GM23338 (cell line): Measurements from ENCODE around the gene BSCL2. TPM values are rescaled to one million over a fixed set of nuclear protein-coding genes. Genes with fewer than 3 reads are reported as not detected.
"Not testable (repeated sequence)": the region's sequence is repeated elsewhere in the genome, so short reads cannot be mapped to it uniquely, and the experiment has no call there.

Experiments used
- ATAC-seq: fragments of 200-7000 bp; cut with Tn5 transposase; 3 replicates; pipeline ENCODE4 v1.9.1; 2020
- DNase-seq: peaks from one replicate; pipeline ENCODE4 v3.0.0-alpha.2; 2015; ENCODE audit warnings: low spot score
- H2AFZ ChIP-seq: fragments of 200-600 bp; sonication (generic); 2 replicates; pipeline ENCODE4 v1.8.0; 2016; ENCODE audit warnings: antibody characterized with exemption, mild to moderate bottlenecking, moderate library complexity
- H3F3A ChIP-seq: fragments of 200-600 bp; sonication (generic); replicated peaks from 2 replicates; pipeline ENCODE4 v1.8.0; 2017; ENCODE audit warnings: antibody characterized with exemption, mixed run types, low read depth
- H3K27ac ChIP-seq: fragments of 200-600 bp; sonication (generic); 2 replicates; pipeline ENCODE4 v1.6.1; 2016; ENCODE audit warnings: low read depth
- H3K27me3 ChIP-seq: fragments of 200-600 bp; sonication (generic); 2 replicates; pipeline ENCODE4 v1.8.0; 2016; ENCODE audit warnings: mild to moderate bottlenecking, mixed run types, moderate library complexity; ENCODE audit not compliant: insufficient read depth
- H3K36me3 ChIP-seq: fragments of 200-600 bp; sonication (generic); 2 replicates; pipeline ENCODE4 v1.8.0; 2016; ENCODE audit warnings: mild to moderate bottlenecking; ENCODE audit not compliant: insufficient read depth
- H3K4me1 ChIP-seq: fragments of 200-600 bp; sonication (generic); 2 replicates; pipeline ENCODE4 v1.8.0; 2016; ENCODE audit warnings: mild to moderate bottlenecking, moderate library complexity; ENCODE audit not compliant: insufficient read depth
- H3K4me2 ChIP-seq: fragments of 200-600 bp; sonication (generic); 2 replicates; pipeline ENCODE4 v1.7.1; 2017; ENCODE audit warnings: mixed run types
- H3K4me3 ChIP-seq: fragments of 200-600 bp; sonication (generic); 2 replicates; pipeline ENCODE4 v1.6.1; 2016; ENCODE audit warnings: mixed run types
- H3K79me2 ChIP-seq: fragments of 200-600 bp; sonication (generic); replicated peaks from 2 replicates; pipeline ENCODE4 v1.8.0; 2017; ENCODE audit warnings: mild to moderate bottlenecking; ENCODE audit not compliant: insufficient read depth
- H3K9me2 ChIP-seq: fragments of 200-600 bp; sonication (generic); 2 replicates; pipeline ENCODE4 v1.8.0; 2017; ENCODE audit not compliant: insufficient read depth
- H4K20me1 ChIP-seq: fragments of 200-600 bp; sonication (generic); replicated peaks from 2 replicates; pipeline ENCODE4 v1.8.0; 2017; ENCODE audit warnings: mild to moderate bottlenecking; ENCODE audit not compliant: insufficient read depth
- H3K27ac Mint-ChIP-seq: 2 replicates; pipeline ENCODE4 v1.8.0; 2020; ENCODE audit warnings: inconsistent platforms, mild to moderate bottlenecking, moderate library complexity, mixed read lengths
- H3K27me3 Mint-ChIP-seq: 3 replicates; pipeline ENCODE4 v1.8.0; 2022; ENCODE audit warnings: low read depth, mild to moderate bottlenecking, moderate library complexity, mixed read lengths, inconsistent platforms; ENCODE audit not compliant: insufficient read depth, poor library complexity
- H3K36me3 Mint-ChIP-seq: 3 replicates; pipeline ENCODE4 v1.8.0; 2021; ENCODE audit warnings: low read depth, mild to moderate bottlenecking, inconsistent platforms, moderate library complexity, mixed read lengths
- H3K4me1 Mint-ChIP-seq: 3 replicates; pipeline ENCODE4 v1.8.0; 2020; ENCODE audit warnings: mild to moderate bottlenecking, inconsistent platforms, mixed read lengths
- H3K4me3 Mint-ChIP-seq: 3 replicates; pipeline ENCODE4 v1.8.0; 2021; ENCODE audit warnings: moderate library complexity, mild to moderate bottlenecking, inconsistent platforms, mixed read lengths
- H3K9me3 Mint-ChIP-seq: 3 replicates; pipeline ENCODE4 v1.8.0; 2020; ENCODE audit warnings: moderate library complexity, mild to moderate bottlenecking, inconsistent platforms, mixed read lengths
- CREB1 ChIP-seq: fragments of 250-450 bp; sonication (Bioruptor Pico); IDR thresholded peaks from 2 replicates; pipeline ENCODE4 v1.5.0; 2020; ENCODE audit warnings: low read depth, mild to moderate bottlenecking, moderate library complexity
- CTCF ChIP-seq, 2 experiments: fragments of 200-600 bp in 1 of 2; sonication (generic) in 1 of 2; conservative IDR thresholded peaks; 2 replicates each; pipeline versions ENCODE4 v1.5.1 to v1.6.1; 2016 to 2017; ENCODE audit warnings: antibody characterized with exemption in 2 of 2, low read depth in 2 of 2, mild to moderate bottlenecking in 2 of 2, moderate library complexity in 1 of 2
- ETS1 ChIP-seq: IDR thresholded peaks from 2 replicates; pipeline ENCODE4 v1.6.1; 2016; ENCODE audit warnings: antibody characterized with exemption
- NANOG ChIP-seq: IDR thresholded peaks from 2 replicates; pipeline ENCODE4 v1.6.1; 2016; ENCODE audit warnings: antibody characterized with exemption, borderline replicate concordance
- POLR2AphosphoS5 ChIP-seq: IDR thresholded peaks from 2 replicates; pipeline ENCODE4 v1.6.1; 2016; ENCODE audit warnings: antibody characterized with exemption, low read depth
- polyA plus RNA-seq: library from polyadenylated mRNA; unstranded; fragments of >200 nt; fragmentation: Nextera tagmentation; extraction: Ambion mirVana; gene quantifications from 2 replicates; pipeline ENCODE4 v1.2.1, GENCODE V29; 2016
- total RNA-seq: library from RNA; depleted of rRNA; stranded (reverse); fragments of >200 nt; shearing (Covaris generic); gene quantifications from 2 replicates; pipeline ENCODE4 v1.2.3, GENCODE V29; 2014

The BSCL2 gene
- total and polyA plus RNA-seq, 2 experiments from 2014 or later: 60.2 to 81.7 TPM

GRCh38 chr11:62732830-62733229, 25.6 kb upstream of the BSCL2 start:
- Mint-ChIP-seq H3K27me3 (peaks cover 6% of the 10 kb centered on the region), H3K27ac (no peak overlapping the region), H3K4me3 (no peak overlapping the region; the same call in 2 of the 3 replicates), H3K9me3 (no peaks in the 10 kb centered on the region; the same call in 2 of the 3 replicates), H3K36me3 (peaks cover 25% of the 10 kb centered on the region), H3K4me1 (peaks cover 5% of the 10 kb centered on the region)
- H3K36me3 ChIP-seq: peaks cover 8% of the 10 kb centered on the region; the same call in 1 of the 2 replicates
- no peak overlapping the region for H3K4me3 ChIP-seq
- H4K20me1 ChIP-seq: peaks cover 6% of the 10 kb centered on the region
- no peak overlapping the region for H3K4me2 ChIP-seq
- ATAC-seq (no peak), DNase-seq (peak; percentile 55)
- peaks cover 8% of the 10 kb centered on the region for H3K4me1 ChIP-seq
- peaks cover 36% of the 10 kb centered on the region for H3K79me2 ChIP-seq
- TF ChIP-seq CREB1 (CRISPR knock-in tag) (no peak), CTCF (conservative IDR thresholded peaks at IDR 0.05; ENCODE audit: low read depth in 2 of 2) (peak; percentile 41 to 45)
- no peak overlapping the region for H2AFZ ChIP-seq
- peaks cover 14% of the 10 kb centered on the region for H3F3A ChIP-seq
- no peaks in the 10 kb centered on the region for H3K9me2 ChIP-seq
- H3K27ac ChIP-seq: no peak overlapping the region
- no peaks in the 10 kb centered on the region for H3K27me3 ChIP-seq

GRCh38 chr11:62730076-62730475, 22.9 kb upstream of the BSCL2 start:
- not testable (repeated sequence) for H2AFZ ChIP-seq, ATAC-seq, H3K36me3 ChIP-seq, H3K27me3 ChIP-seq, DNase-seq, H3K9me3 Mint-ChIP-seq, H3K9me2 ChIP-seq, H3K27ac Mint-ChIP-seq, H3K27ac ChIP-seq
- peaks cover 12% of the 10 kb centered on the region for H3K4me1 Mint-ChIP-seq
- peaks cover 12% of the 10 kb centered on the region for H3K27me3 Mint-ChIP-seq
- Histone ChIP-seq H3K79me2 (peaks cover 52% of the 10 kb centered on the region), H4K20me1 (peaks cover 17% of the 10 kb centered on the region), H3K4me1 (peaks cover 16% of the 10 kb centered on the region), H3K4me3 (peak overlapping the region; percentile 59; the same call in 1 of the 2 replicates), H3F3A (peaks cover 23% of the 10 kb centered on the region), H3K4me2 (peak overlapping the region; percentile 72)
- H3K36me3 Mint-ChIP-seq: peaks cover 26% of the 10 kb centered on the region
- peak overlapping the region; percentile 98 for H3K4me3 Mint-ChIP-seq

GRCh38 chr11:62728171-62728988, 21.2 kb upstream of the BSCL2 start, which contains the start of gene TTC9C:
TTC9C (plus strand) TSS chr11:62728486; CDS start chr11:62728849, 363 bp downstream.
- H3K79me2 ChIP-seq: peaks cover 68% of the 10 kb centered on the region
- H3K4me2 ChIP-seq: peak within 1 kb of the TSS; percentile 98
- H3K27ac ChIP-seq: peak within 1 kb of the TSS; percentile 97
- peaks cover 15% of the 10 kb centered on the region for H3K36me3 ChIP-seq
- peak within 1 kb of the TSS; percentile 98 for H3K4me3 Mint-ChIP-seq
- H3K4me1 Mint-ChIP-seq: peaks cover 21% of the 10 kb centered on the region
- peaks cover 14% of the 10 kb centered on the region for H3K27me3 Mint-ChIP-seq
- peak within 1 kb of the TSS; percentile 99 for H3K27ac Mint-ChIP-seq
- H3K9me2 ChIP-seq: no peaks in the 10 kb centered on the region
- peak within 1 kb of the TSS; percentile 33; the same call in 1 of the 2 replicates for H2AFZ ChIP-seq
- H4K20me1 ChIP-seq: peaks cover 31% of the 10 kb centered on the region
- peaks cover 35% of the 10 kb centered on the region for H3K36me3 Mint-ChIP-seq
- H3K4me1 ChIP-seq: peaks cover 24% of the 10 kb centered on the region
- H3F3A ChIP-seq: peaks cover 35% of the 10 kb centered on the region
- peak; percentile 58 for ATAC-seq
- H3K4me3 ChIP-seq: peak within 1 kb of the TSS; percentile 59
- TF ChIP-seq ETS1: peak; percentile 67; the same call in 1 of the 2 replicates
- TF ChIP-seq NANOG: no peak
- peak; percentile 76 for TF ChIP-seq POLR2AphosphoS5
- H3K27me3 ChIP-seq: no peaks in the 10 kb centered on the region
- DNase-seq: peak; percentile 94
- H3K9me3 Mint-ChIP-seq: no peaks in the 10 kb centered on the region; the same call in 2 of the 3 replicates
